OCI-LY3 (cell line): ENCODE results near the gene EPC1.

Experiments
- H2AFZ ChIP-seq: fragments of 200-600, 300-600 bp; shearing (Covaris generic); 2 replicates; pipeline ENCODE4 v1.6.0; 2014; ENCODE audit warnings: antibody characterized with exemption, low read depth, low read length
- H3K27ac ChIP-seq: fragments of 200-600, 300-600 bp; sonication (generic); 2 replicates; pipeline ENCODE4 v1.5.1; 2014; ENCODE audit warnings: mild to moderate bottlenecking, low read length, moderate library complexity, mixed read lengths
- H3K27me3 ChIP-seq: fragments of 200-600, 300-600 bp; sonication (generic); 2 replicates; pipeline ENCODE4 v1.6.1; 2014; ENCODE audit warnings: low read depth, low read length, mixed read lengths
- H3K36me3 ChIP-seq: fragments of 200-600, 300-600 bp; sonication (generic); replicated peaks from 2 replicates; pipeline ENCODE3; 2014; ENCODE audit warnings: low read depth, low read length, mixed read lengths
- H3K4me1 ChIP-seq: fragments of 300-600, 200-600 bp; sonication (generic); 2 replicates; pipeline ENCODE4 v1.6.1; 2014; ENCODE audit warnings: low read length, mixed read lengths
- H3K4me2 ChIP-seq: fragments of 200-600, 300-600 bp; sonication (generic); 2 replicates; pipeline ENCODE4 v1.6.1; 2014; ENCODE audit warnings: low read length, mixed read lengths
- H3K4me3 ChIP-seq: fragments of 300-600, 200-600 bp; sonication (generic); 2 replicates; pipeline ENCODE4 v1.5.1; 2014; ENCODE audit warnings: antibody characterized with exemption, mild to moderate bottlenecking, low read length, moderate library complexity
- H3K79me2 ChIP-seq: fragments of 300-600, 200-600 bp; shearing (Covaris generic); 2 replicates; pipeline ENCODE4 v1.6.1; 2014; ENCODE audit warnings: mild to moderate bottlenecking, low read length, mixed read lengths
- H3K9ac ChIP-seq: fragments of 300-600, 200-600 bp; shearing (Covaris generic); 2 replicates; pipeline ENCODE4 v1.6.0; 2014; ENCODE audit warnings: mild to moderate bottlenecking, low read length, moderate library complexity
- H3K9me3 ChIP-seq: fragments of 200-600, 300-600 bp; shearing (Covaris generic); 2 replicates; pipeline ENCODE4 v1.6.1; 2014; ENCODE audit warnings: low read length, mixed read lengths; ENCODE audit not compliant: insufficient read depth
- H4K20me1 ChIP-seq: fragments of 200-600, 300-600 bp; sonication (generic); 2 replicates; pipeline ENCODE4 v1.6.1; 2016; ENCODE audit warnings: low read length, mixed read lengths; ENCODE audit not compliant: insufficient read depth
- EZH2phosphoT487 ChIP-seq: fragments of 200-600 bp; shearing (Covaris generic); IDR thresholded peaks from 2 replicates; pipeline ENCODE4 v1.6.1; 2018; ENCODE audit warnings: antibody characterized with exemption, mixed run types, low read depth
- TF ChIP-seq, protein P1 (sequence below): fragments of 200-600, 300-600 bp; sonication (generic); IDR thresholded peaks from 2 replicates; pipeline ENCODE4 v1.5.1; 2014; ENCODE audit warnings: antibody characterized with exemption, low read length, low read depth

The EPC1 gene

DNA sequence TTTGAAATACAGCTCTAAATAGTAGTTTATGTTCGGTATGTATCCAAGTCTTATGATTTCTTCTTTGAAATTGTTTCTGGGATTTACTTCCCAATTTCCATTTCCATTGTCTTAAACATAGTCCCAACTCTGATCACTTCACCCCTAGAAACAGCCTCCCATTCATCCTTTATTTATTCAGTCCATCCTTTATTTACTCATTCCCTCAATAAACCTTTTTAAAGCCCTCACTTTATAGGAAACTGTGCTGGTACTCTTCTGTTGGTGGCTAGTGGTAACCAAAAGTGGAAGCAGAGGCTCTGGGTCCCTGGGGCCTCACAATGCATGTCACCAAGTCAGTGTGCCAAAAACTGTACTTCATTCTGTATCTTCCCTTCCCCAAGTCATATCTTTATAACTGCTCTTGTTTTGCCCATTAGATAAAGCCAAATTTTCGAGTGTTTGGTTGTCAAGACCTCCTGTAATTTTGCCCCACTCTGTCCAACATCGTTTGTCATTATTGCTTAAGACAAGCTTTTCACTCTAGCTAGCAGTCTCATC lies 3.9 kb upstream of the EPC1 start:
- Histone ChIP-seq H3K27ac (no peak overlapping the region), H3K4me3 (no peak overlapping the region), H3K36me3 (no peaks in the 10 kb centered on the region), H3K4me2 (no peak overlapping the region), H3K9ac (no peak overlapping the region), H4K20me1 (peaks cover 2% of the 10 kb centered on the region; the same call in 1 of the 2 replicates), H3K79me2 (peaks cover 3% of the 10 kb centered on the region), H3K27me3 (no peaks in the 10 kb centered on the region), H2AFZ (no peak overlapping the region), H3K9me3 (no peaks in the 10 kb centered on the region), H3K4me1 (no peaks in the 10 kb centered on the region)
- TF ChIP-seq, protein P1, sequence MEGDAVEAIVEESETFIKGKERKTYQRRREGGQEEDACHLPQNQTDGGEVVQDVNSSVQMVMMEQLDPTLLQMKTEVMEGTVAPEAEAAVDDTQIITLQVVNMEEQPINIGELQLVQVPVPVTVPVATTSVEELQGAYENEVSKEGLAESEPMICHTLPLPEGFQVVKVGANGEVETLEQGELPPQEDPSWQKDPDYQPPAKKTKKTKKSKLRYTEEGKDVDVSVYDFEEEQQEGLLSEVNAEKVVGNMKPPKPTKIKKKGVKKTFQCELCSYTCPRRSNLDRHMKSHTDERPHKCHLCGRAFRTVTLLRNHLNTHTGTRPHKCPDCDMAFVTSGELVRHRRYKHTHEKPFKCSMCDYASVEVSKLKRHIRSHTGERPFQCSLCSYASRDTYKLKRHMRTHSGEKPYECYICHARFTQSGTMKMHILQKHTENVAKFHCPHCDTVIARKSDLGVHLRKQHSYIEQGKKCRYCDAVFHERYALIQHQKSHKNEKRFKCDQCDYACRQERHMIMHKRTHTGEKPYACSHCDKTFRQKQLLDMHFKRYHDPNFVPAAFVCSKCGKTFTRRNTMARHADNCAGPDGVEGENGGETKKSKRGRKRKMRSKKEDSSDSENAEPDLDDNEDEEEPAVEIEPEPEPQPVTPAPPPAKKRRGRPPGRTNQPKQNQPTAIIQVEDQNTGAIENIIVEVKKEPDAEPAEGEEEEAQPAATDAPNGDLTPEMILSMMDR = no peak
- TF ChIP-seq EZH2phosphoT487 = no peak

DNA sequence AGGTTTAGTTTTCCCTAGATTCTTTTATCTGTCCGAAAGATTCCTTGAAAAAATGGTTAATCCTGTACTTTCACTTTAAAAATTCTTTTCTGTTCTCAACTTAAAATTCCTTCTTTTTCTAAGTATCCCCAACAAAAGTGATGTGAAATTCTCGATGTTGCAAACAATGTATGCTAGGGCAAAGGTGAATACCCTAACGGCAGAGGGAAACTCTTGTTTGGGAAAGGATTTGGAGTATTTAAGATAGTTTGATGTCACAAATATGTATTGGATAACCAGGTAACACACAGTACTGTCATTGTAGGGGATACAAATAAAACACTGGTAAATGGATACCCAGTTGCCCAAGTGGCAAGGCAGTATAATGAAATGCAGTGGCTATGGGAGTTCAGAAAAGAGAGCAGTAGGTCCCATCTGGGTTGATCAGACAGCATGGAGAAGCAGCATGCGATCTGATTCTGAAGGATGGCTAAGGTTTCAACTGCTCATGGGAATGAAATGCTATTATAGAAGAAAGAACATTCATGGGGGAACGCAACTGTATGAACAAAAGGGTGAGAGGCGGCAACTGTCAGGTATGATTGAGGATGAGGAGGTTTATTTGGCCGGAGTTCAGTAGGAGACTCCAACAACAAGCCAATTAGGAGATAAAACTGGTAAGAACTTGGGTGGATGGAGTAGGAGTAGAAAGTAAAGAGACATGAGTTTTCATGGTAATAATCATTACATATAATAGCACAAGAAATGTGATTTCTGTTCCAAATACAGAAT lies 3.2 kb upstream of the EPC1 start:
- Histone ChIP-seq H3K4me1 (peaks cover 4% of the 10 kb centered on the region; the same call in 1 of the 2 replicates), H3K9ac (no peak overlapping the region), H3K27me3 (no peaks in the 10 kb centered on the region), H4K20me1 (peaks cover 9% of the 10 kb centered on the region; the same call in 1 of the 2 replicates), H3K27ac (no peak overlapping the region), H3K36me3 (no peaks in the 10 kb centered on the region), H3K4me2 (no peak overlapping the region), H3K79me2 (peaks cover 10% of the 10 kb centered on the region), H2AFZ (no peak overlapping the region), H3K9me3 (no peaks in the 10 kb centered on the region), H3K4me3 (no peak overlapping the region)
- TF ChIP-seq, protein P1 = no peak
- TF ChIP-seq EZH2phosphoT487 = no peak

GRCh38 chr10:32349199-32349585 lies 2.2 kb upstream of the EPC1 start:
- Histone ChIP-seq H3K9me3 (no peaks in the 10 kb centered on the region), H3K4me1 (peaks cover 9% of the 10 kb centered on the region; the same call in 1 of the 2 replicates), H3K27me3 (no peaks in the 10 kb centered on the region), H3K36me3 (peaks cover under 1% of the 10 kb centered on the region), H2AFZ (no peak overlapping the region), H3K9ac (no peak overlapping the region), H3K4me2 (no peak overlapping the region), H3K4me3 (no peak overlapping the region), H3K79me2 (peaks cover 20% of the 10 kb centered on the region), H3K27ac (no peak overlapping the region), H4K20me1 (peaks cover 15% of the 10 kb centered on the region; the same call in 1 of the 2 replicates)
- no peak for TF ChIP-seq EZH2phosphoT487
- TF ChIP-seq, protein P1 = no peak

DNA sequence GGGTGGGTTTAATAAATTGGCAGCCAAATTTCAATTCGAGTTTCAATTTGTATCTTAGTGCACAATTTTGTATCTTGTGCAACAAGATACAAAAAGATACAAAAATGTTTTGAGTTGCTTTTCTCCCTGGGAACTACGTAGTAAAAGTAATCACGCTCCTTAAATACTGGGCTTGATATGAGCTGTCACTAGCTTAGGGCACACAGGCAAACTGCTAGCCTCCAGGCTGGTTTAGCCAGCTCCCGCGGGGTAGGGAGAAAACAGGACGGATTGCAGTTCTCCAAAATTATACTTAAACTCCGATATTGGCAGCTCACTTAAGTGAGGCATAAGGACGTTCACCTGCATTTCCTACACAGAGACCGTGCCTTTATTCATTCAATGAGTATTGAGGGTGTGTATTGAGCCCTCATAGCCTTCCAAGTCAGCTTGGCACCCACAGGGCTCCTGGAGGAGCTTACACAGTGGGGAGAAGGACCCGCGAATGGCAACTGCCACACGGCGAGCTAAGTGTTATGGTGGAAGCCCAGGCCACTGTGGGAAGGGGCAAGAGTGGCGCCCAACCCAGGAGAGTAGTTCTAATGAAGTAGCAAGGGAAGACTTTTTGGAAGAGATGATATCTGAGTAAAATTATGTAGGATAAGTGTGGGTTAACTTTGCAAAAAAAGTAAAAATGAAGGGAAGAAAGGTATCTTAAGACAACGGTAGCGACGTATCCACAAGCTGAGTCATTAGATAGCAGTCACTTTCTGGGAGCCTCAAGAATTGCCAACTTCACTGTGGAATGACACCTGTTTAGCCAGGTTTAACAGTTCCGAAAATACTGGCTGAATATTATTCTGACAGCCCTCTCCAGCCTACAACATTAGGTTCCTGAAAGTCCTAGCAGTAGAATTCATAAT lies 1.6 kb upstream of the EPC1 start:
- peaks cover 7% of the 10 kb centered on the region for H3K36me3 ChIP-seq
- H3K79me2 ChIP-seq = peaks cover 26% of the 10 kb centered on the region
- H3K9me3 ChIP-seq = no peaks in the 10 kb centered on the region
- H3K4me3 ChIP-seq = no peak overlapping the region
- no peak overlapping the region for H2AFZ ChIP-seq
- peaks cover 9% of the 10 kb centered on the region; the same call in 1 of the 2 replicates for H3K4me1 ChIP-seq
- H3K27ac ChIP-seq = no peak overlapping the region
- H3K9ac ChIP-seq = no peak overlapping the region
- no peaks in the 10 kb centered on the region for H3K27me3 ChIP-seq
- TF ChIP-seq, protein P1 = no peak
- TF ChIP-seq EZH2phosphoT487 = no peak
- H3K4me2 ChIP-seq = no peak overlapping the region
- peaks cover 18% of the 10 kb centered on the region; the same call in 1 of the 2 replicates for H4K20me1 ChIP-seq
